HG03175 (cell line): ENCODE measurements around the gene PIK3R6.

Source experiments
- ATAC-seq: cut with Tn5 transposase; IDR thresholded peaks from one replicate; pipeline ENCODE4 v1.9.1; 2021; ENCODE audit warnings: mild to moderate bottlenecking, moderate library complexity; ENCODE audit not compliant: unreplicated experiment

The PIK3R6 gene, protein sequence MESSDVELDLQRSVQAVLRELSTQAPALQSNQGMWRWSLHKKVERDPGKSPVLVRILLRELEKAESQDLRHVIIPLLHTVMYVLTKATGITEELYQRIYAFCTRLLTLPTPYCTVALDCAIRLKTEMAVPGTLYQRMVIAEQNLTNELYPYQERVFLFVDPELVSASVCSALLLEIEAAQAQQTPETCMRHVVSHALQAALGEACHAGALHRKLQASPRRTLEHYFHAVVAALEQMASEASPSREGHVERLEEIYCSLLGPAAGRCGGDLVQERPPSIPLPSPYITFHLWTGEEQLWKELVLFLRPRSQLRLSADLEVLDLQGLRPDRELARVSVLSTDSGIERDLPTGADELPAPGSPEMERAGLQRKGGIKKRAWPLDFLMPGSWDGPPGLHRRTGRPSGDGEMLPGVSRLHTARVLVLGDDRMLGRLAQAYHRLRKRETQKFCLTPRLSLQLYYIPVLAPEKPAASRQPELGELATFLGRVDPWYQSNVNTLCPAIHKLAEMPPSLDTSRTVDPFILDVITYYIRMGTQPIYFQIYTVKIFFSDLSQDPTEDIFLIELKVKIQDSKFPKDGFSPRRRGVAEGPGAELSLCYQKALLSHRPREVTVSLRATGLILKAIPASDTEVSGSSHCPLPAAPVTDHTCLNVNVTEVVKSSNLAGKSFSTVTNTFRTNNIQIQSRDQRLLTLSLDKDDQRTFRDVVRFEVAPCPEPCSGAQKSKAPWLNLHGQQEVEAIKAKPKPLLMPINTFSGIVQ

DNA sequence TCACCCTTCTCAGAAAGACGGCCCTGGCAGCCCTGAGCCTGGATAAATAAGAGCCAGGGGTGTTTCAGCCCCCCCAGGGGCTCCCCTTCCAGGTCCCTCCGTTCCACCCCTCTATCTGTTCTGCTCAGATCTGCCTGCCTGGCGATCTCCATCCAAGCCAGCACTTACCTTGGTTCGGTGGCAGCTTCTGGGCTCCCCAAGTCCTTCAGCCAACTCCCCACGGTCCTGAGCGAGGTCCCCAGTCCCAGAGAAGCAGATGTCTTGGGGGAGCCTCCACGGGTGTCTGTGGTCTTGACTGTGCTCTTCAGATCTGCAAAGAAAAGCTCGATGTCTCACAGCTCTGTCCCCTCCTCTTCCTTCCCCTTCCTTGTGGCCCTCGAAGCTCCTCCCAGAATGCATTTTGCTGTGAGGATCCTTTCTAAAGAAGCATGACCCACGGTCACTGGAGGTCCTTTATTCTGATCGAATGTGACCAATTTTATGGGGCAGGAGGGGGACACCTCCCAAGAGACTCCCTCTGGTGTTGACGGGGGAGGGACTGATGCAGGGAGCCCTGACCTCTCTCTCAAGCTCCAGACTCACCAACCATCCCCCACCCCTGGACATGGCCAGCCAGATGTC is at the start of gene PIK3R6:
Gene PIK3R6 (minus strand): TSS at position 314 of the 621 bp plus-strand sequence. CDS start 17,880 bp downstream, outside the sequence.
- ATAC-seq = no peak

GRCh38 chr17:8916466-8916865 is 49.0 kb upstream of the PIK3R6 start:
- ATAC-seq = no peak

- ATAC-seq = no peak
These were observed 47.1 kb upstream of the PIK3R6 start for GRCh38 chr17:8914554-8914953.

DNA sequence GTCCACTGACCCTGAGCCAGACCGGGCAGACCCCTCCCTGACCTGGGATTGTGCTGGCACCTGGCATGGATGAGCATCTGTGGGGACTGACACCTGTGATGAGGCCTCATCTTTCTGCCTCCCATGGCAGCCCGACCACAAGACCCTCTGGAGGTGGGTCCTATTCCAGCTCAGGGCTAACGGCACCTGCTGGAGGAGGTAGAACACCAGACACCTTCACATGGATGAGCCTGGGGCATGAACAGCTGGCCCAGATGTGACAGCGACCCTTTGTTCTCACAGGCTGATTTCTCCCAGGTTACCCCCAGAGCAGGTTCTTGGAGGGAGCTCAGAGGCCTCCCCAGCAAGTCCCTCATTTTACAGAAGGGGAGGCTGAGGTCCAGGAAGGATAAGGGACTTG is 46.4 kb upstream of the PIK3R6 start:
- ATAC-seq = no peak

DNA sequence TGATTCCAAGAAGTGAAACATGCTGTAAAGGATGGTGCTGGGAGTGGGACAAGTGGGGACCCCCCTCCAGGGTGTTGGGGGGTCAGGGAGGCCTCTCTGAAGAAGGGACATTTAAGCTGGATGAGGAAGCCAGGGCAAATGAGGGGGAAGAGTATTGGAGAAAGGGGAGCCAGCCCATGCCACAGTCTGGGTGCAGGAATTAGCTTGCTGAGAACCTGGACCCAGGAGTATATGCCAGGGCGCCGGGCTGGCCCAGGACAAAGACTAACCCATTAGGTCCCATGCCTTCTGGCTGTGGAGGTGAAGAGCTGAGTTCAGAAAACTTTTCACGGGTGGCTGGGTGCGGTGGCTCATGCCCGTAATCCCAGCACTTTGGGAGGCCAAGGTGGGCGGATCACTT is 45.6 kb upstream of the PIK3R6 start:
- ATAC-seq = no peak

DNA sequence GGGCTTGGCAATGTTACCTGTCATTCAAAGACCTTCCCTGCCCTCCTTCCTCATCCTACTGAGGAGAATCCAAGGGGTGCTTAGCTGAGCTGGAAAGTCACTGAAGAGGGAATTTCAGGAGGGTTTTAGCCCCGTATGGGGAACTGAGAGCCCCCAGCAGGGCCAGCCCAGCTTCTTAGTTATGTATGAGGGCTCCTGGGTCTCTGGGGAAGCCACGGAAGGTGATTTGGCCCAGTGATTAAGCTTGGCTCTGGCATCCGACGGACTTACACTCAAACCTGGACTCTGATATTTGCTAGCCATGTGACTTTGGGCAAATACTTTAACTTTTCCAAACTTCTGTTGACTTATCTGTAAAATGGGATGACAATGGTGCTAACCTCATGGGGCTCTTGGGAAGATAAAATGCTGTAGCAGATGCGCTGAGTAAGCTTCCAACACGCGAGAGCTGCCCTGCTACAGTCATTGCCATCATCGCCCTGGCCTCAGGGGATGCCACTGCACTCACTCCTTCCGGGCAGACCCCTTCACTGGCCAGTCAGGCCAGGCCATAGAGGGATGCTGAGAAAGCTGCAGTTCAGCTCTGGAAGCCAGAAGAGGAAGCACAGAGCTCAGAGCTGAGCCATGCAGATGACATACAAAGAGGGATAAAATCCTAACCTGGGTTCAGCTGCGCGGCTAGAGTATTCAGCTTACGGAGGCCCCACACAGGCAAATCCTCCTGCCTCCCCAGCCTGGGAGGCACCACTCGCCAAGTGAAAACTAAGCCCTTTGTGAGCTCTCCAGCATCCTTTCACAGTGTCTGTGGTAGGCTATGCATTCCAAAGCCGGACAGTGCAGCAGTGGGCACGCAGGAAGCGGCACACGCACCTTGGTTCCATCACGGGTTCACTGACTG is 44.9 kb upstream of the PIK3R6 start:
- ATAC-seq = no peak

- no peak for ATAC-seq
These were observed 43.6 kb upstream of the PIK3R6 start for GRCh38 chr17:8910969-8911604.

DNA sequence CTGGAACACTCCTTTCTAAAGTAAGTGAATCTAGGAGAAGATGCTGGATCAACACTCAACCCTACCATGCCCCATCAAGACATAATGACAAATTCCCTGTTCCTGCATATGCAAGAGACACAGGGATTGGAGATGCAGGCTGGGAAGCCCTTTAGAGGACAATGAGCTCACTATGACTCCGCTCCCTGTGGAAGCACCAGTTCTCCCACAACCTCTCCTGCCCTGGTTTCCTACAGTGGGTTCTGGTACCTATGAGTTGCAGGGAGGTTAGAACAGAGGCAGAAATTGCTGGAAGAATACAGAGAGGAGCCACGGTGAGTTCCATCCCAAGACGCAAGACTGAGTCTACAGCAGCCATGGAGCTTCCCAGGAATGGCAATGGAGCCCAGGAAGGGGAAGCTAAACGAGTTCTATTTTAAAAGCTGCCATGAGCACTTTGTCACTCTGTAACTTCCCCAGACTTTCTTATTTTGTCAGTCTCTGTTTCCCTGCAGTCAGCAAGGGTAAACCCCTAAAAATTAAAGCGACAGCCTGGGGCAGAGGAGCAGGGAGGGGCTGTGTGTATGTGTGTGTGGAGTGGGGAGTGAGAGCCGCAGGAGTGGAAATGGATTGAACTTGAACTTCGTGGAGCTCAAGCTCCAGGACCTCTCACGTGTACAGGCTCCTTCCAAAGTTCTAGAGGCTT is 42.3 kb upstream of the PIK3R6 start:
- ATAC-seq = no peak

- ATAC-seq = no peak
These were observed 37.9 kb upstream of the PIK3R6 start for GRCh38 chr17:8905331-8905730.

DNA sequence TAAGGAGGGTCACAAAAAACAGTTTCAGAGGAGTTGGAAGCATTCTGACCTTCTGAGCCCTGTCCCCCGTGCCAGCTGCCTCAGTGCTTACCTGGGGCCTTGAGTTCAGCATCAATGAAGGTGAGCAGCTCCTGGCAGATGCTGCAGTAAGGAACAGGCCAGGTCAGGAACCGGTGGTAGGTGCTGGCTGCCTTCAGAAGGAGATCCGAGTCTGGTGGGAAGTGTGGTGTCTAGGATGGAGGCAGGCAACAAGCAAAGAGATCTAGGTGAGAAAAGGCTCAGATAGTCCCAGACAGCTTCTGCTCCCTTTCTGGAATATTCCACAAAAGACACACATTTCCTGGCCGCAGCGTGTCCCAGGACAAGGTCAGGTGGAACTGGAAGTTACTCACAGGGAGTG is 37.2 kb upstream of the PIK3R6 start:
- ATAC-seq = no peak

- no peak for ATAC-seq
These were observed 36.7 kb upstream of the PIK3R6 start for GRCh38 chr17:8904201-8904600.

DNA sequence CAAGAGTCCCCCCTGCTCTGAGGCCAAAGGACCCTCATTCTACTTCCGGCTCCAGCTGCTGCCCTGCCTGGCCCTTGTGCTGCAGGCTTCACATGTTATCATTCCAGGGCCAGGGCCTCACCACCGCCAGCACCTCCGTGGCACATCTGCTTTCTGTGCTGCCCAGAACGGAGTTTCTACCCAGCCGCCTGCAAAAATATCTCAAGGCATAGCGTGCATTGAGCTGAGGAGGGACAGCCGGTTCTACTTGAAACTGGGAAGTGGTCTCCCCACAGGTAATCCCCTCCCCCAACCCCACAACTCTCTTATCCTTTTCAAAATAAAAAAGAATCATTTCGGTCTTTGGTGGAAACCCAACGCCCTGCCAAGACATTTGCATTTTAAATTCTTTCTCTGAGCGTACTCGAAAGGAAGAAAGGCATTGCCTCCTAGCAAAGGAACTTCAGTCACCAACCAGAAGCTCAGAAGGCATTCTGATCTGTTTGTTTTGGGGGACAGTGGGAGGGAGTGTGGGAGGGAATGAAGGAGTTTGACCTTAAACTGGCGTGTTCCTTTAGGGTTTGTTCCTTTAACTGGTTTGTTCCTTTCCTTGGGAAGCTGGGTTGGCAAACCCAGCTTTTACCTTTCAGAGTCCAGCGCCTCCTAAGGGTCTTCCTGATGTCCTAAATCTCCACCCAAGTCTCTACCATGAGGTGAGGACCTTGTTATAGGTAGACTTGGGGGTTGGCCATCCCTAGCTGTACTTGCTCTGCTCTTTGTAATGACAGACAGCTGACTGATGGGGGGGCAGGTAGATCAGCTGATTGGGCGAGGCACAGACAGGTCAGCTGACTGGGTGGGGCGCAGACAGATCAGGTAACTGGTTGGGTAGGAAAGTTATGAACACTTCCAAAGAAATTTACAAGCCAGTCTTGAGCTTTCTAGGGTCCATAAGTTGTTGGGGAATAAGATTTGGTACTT is 33.4 kb upstream of the PIK3R6 start:
- no peak for ATAC-seq

GRCh38 chr17:8900207-8900606 is 32.7 kb upstream of the PIK3R6 start:
- no peak for ATAC-seq

GRCh38 chr17:8898636-8899035 is 31.2 kb upstream of the PIK3R6 start:
- no peak for ATAC-seq

DNA sequence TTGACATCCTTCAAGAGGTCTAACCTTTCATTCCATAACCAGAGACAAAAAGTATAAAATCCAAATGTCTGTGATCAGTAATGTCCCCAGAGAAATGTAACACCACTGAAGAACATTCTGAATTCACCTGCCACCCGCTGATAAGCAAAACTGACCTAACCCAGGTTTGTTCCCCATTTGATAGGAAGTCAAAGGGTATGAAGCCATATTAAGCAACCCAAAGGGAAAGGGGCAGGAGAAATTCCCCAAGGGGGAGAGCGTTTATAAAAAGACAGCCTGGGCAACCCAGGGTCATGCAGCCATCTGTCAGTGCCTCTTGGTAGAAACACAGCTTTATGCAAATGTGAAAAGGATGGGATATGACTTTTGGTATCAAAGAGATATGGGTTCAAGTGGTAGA is 30.7 kb upstream of the PIK3R6 start:
- ATAC-seq = no peak

DNA sequence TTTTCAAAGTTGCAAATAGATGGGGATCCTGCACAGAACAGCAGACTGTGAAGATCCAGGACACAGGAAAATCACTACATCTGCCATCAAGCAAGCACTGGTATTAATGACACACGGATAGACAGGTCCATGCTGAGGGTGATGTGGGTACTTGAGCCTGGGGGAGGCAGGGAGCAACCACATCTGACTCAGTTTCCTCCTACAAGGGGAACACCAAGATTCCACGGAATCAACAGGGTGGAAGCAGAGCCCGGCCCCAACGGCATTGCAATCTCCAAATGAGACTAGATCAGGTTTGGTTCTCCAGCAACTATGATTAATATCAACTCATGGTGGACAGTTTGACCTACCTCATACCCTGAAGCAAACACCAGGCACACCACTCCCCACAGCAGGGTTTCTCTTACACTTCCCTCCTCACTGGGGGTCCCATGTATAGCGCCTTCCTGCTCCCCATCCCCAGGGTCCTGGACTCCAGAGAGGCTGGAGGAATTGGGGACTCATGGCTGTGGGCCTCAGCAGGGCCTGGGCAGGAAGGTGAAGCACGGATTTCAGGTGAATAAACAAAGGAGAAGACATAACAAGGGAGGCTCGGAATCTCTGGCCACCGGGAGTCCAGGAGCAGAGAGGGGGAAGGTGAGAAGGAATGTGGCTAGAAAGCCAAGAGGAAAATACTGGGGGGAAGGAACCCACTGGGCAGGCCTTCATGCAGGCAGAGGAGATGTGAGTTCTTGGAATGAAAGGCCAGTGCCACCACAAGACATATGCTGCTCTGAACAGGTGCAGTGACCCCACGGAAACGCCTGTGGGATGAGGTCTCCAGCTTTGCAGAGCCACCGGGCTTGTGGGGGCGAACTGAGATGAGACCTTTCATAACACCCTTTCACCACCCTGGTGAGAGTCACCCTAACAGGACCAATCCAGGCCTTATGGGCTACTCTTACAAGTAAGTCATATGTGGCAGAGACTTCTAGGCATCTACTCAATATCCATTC is 29.5 kb upstream of the PIK3R6 start:
- ATAC-seq = no peak

- no peak for ATAC-seq
These were observed 28.6 kb upstream of the PIK3R6 start for GRCh38 chr17:8896087-8896486.
